GM12878 (cell line): ENCODE results near the gene ANAPC7. TPM values are rescaled to one million over a fixed set of nuclear protein-coding genes. Genes with fewer than 3 reads are reported as not detected.

ENCODE experiments used
- ATAC-seq: fragments of 200-7000 bp; cut with Tn5 transposase; 3 replicates; pipeline ENCODE4 v1.9.1; 2020; ENCODE audit warnings: mild to moderate bottlenecking, moderate library complexity
- BruUV-seq: library from RNA; stranded (reverse); fragments of 400-500 nt; replicated peaks from 2 replicates; lab custom pipeline; 2021; lab: Mats Ljungman, UMichigan
- CTCF ChIA-PET: fragments of 300-600 bp; sonication (Branson Sonifier 250); formaldehyde crosslinking; extraction: SDS; loops from one replicate; lab custom pipeline; 2021; ENCODE audit warnings: inconsistent platforms; lab: Yijun Ruan, JAX
- POLR2A ChIA-PET: fragments of 350-600 bp; formaldehyde crosslinking; extraction: SDS; loops from one replicate; lab custom pipeline; 2021; ENCODE audit warnings: inconsistent platforms; lab: Charles Lee
- RAD21 ChIA-PET: fragments of 300-600 bp; sonication (Branson Sonifier 250); formaldehyde crosslinking; loops from one replicate; lab custom pipeline; 2023; ENCODE audit warnings: antibody characterized with exemption; ENCODE audit not compliant: unreplicated experiment; lab: Charles Lee
- SMC1A ChIA-PET: fragments of 300-600 bp; sonication (Branson Sonifier 250); formaldehyde crosslinking; loops from one replicate; lab custom pipeline; 2023; ENCODE audit not compliant: unreplicated experiment, uncharacterized antibody; lab: Charles Lee
- DNase-seq: peaks from one replicate; pipeline ENCODE4 v3.0.0-alpha.2; 2011; ENCODE audit warnings: low read depth, low spot score
- FAIRE-seq: peaks from 3 replicates; lab custom pipeline; 2011; peaks lifted over from hg19 to GRCh38; lab: Jason Lieb, UNC
- H2AFZ ChIP-seq: 2 replicates; pipeline ENCODE4 v1.6.0; 2011; ENCODE audit warnings: low read depth, low read length, control low read depth; ENCODE audit not compliant: control insufficient read depth
- H3K27ac ChIP-seq: 2 replicates; pipeline ENCODE4 v1.5.1; 2011; ENCODE audit warnings: control low read depth; ENCODE audit not compliant: control insufficient read depth, insufficient read depth
- H3K27me3 ChIP-seq, 2 experiments: replicated peaks in 1 of 2; 2 replicates each; pipeline versions ENCODE4 v1.6.0 to v1.6.1; 2011; ENCODE audit warnings: low read length in 1 of 2; ENCODE audit not compliant: control insufficient read depth in 2 of 2, insufficient read depth in 2 of 2
- H3K36me3 ChIP-seq, 2 experiments: 2 replicates each; pipeline ENCODE4 v1.5.1; 2011; ENCODE audit warnings: low read length in 1 of 2; ENCODE audit not compliant: control insufficient read depth in 2 of 2, insufficient read depth in 2 of 2
- H3K4me1 ChIP-seq: 2 replicates; pipeline ENCODE4 v1.6.1; 2011; ENCODE audit warnings: mild to moderate bottlenecking, low read length, moderate library complexity, mixed read lengths; ENCODE audit not compliant: control insufficient read depth, insufficient read depth
- H3K4me2 ChIP-seq: 2 replicates; pipeline ENCODE4 v1.6.0; 2011; ENCODE audit warnings: control low read depth; ENCODE audit not compliant: control insufficient read depth, insufficient read depth
- H3K4me3 ChIP-seq: fragments of 200-600 bp; sonication (generic); 2 replicates; pipeline ENCODE4 v1.5.1; 2016
- H3K79me2 ChIP-seq: 2 replicates; pipeline ENCODE4 v1.6.0; 2011; ENCODE audit warnings: low read length; ENCODE audit not compliant: control insufficient read depth, insufficient read depth
- H3K9ac ChIP-seq: 2 replicates; pipeline ENCODE4 v1.8.0; 2011; ENCODE audit warnings: low read length, control low read depth, mixed read lengths; ENCODE audit not compliant: control insufficient read depth, insufficient read depth
- H3K9me3 ChIP-seq: replicated peaks from 3 replicates; pipeline ENCODE4 v1.5.1; 2011; ENCODE audit warnings: mild to moderate bottlenecking, low read length; ENCODE audit not compliant: control insufficient read depth, insufficient read depth
- H4K20me1 ChIP-seq: 2 replicates; pipeline ENCODE4 v1.6.0; 2011; ENCODE audit not compliant: control insufficient read depth, insufficient read depth
- CEBPB ChIP-seq, 2 experiments: fragments of 150-350 bp in 1 of 2; IDR thresholded peaks; 2 replicates each; pipeline ENCODE4 v1.6.1; 2012 to 2014; ENCODE audit warnings: low read depth in 2 of 2, low read length in 2 of 2, borderline replicate concordance in 1 of 2, inconsistent platforms in 1 of 2
- EED ChIP-seq: sonication (generic); IDR thresholded peaks from 2 replicates; pipeline ENCODE4 v1.6.1; 2016; ENCODE audit warnings: antibody characterized with exemption, low read depth
- ESRRA ChIP-seq: IDR thresholded peaks from 2 replicates; pipeline ENCODE4 v1.6.1; 2012; ENCODE audit warnings: mild to moderate bottlenecking, low read length, improper control_type of control experiment
- GABPA ChIP-seq: IDR thresholded peaks from 2 replicates; pipeline ENCODE4 v1.6.1; 2014; ENCODE audit warnings: antibody characterized with exemption, low read depth, mild to moderate bottlenecking, inconsistent platforms
- KLF5 ChIP-seq: fragments of 450-650 bp; IDR thresholded peaks from 2 replicates; pipeline ENCODE4 v1.6.1; 2014; ENCODE audit warnings: mild to moderate bottlenecking; ENCODE audit not compliant: partially characterized antibody
- MXI1 ChIP-seq: fragments of 150-350 bp; IDR thresholded peaks from 2 replicates; pipeline ENCODE4 v1.6.1; 2011; ENCODE audit warnings: low read depth, mild to moderate bottlenecking, inconsistent platforms, low read length, improper control_type of control experiment
- PAX5 ChIP-seq: IDR thresholded peaks from 2 replicates; pipeline ENCODE4 v1.6.1; 2011; ENCODE audit warnings: low read depth, low read length, borderline replicate concordance
- POLR2AphosphoS2 ChIP-seq: IDR thresholded peaks from 2 replicates; pipeline ENCODE4 v1.6.1; 2011; ENCODE audit warnings: low read depth, mild to moderate bottlenecking, low read length, improper control_type of control experiment, moderate library complexity
- RAD51 ChIP-seq: fragments of 450-650 bp; IDR thresholded peaks from 2 replicates; pipeline ENCODE4 v1.6.1; 2016; ENCODE audit warnings: moderate library complexity, mild to moderate bottlenecking, inconsistent platforms
- SREBF2 ChIP-seq: IDR thresholded peaks from 2 replicates; pipeline ENCODE4 v1.6.1; 2012; ENCODE audit warnings: mild to moderate bottlenecking, low read length
- STAT3 ChIP-seq: IDR thresholded peaks from 2 replicates; pipeline ENCODE4 v1.6.1; 2011; ENCODE audit warnings: low read depth, low read length, improper control_type of control experiment
- WGBS: methylation state at CpG from one replicate; pipeline ENCODE4 v1.1.6; 2016; ENCODE audit warnings: low lambda C conversion rate; ENCODE audit not compliant: insufficient replicate concordance, insufficient coverage; ENCODE audit errors: missing lambda C conversion rate; 5-methylcytosine and 5-hydroxymethylcytosine counted together
- in situ Hi-C: fragments of 300-500 bp; cut with MboI; formaldehyde crosslinking; loops from 9 replicates; pipeline ENCODE4 v1.14.3; 2018; ENCODE audit warnings: mixed read lengths
- intact Hi-C: fragments of 100-400 bp; cut with micrococcal nuclease; formaldehyde crosslinking; loops from one replicate; pipeline ENCODE4 v1.14.2; 2022; ENCODE audit not compliant: unreplicated experiment
- polyA plus RNA-seq, 11 experiments: library from polyadenylated mRNA; depleted of rRNA in 4 of 11; unstranded in 6 of 11; stranded (reverse) in 5 of 11; fragments of >200 nt; fragmentation: Nextera tagmentation in 4 of 11; fragmentation: Illumina TruSeq in 1 of 11; extraction: Ambion mirVana in 4 of 11; extraction: Trizol in 1 of 11; gene quantifications; 1 replicate in 1 of 11; 2 replicates in 10 of 11; pipeline versions ENCODE4 v1.2.1 to v1.2.3, GENCODE V29; 2011 to 2016; ENCODE audit warnings: inconsistent platforms in 2 of 11, missing spikeins in 2 of 11, low read depth in 1 of 11
- total RNA-seq, 4 experiments: library from RNA; depleted of rRNA in 3 of 4; stranded (reverse); fragments of >200 nt in 3 of 4; fragmentation: Illumina TruSeq in 1 of 4; extraction: Trizol in 1 of 4; gene quantifications; 2 replicates each; pipeline versions ENCODE4 v1.2.1 to v1.2.3, GENCODE V29; 2013 to 2021
- TF ChIP-seq, protein P1 (sequence below): IDR thresholded peaks from 2 replicates; pipeline ENCODE4 v1.6.1; 2012; ENCODE audit warnings: low read length, inconsistent platforms
- TF ChIP-seq, protein P2 (sequence below): IDR thresholded peaks from 2 replicates; pipeline ENCODE4 v1.6.1; 2011; ENCODE audit warnings: borderline replicate concordance, low read depth, mild to moderate bottlenecking, moderate library complexity, low read length; ENCODE audit not compliant: insufficient read depth, poor library complexity, severe bottlenecking
- TF ChIP-seq, protein P3 (sequence below): fragments of 450-650 bp; IDR thresholded peaks from 2 replicates; pipeline ENCODE4 v1.6.1; 2017; ENCODE audit warnings: mild to moderate bottlenecking, low read depth, inconsistent platforms; ENCODE audit not compliant: poor library complexity, severe bottlenecking

Gene ANAPC7
- total and polyA plus RNA-seq, 10 of the 15 experiments (the other 5 are each of a cell fraction or from before 2014, with no cell fraction given) = 24.5 to 77.9 (median 58.6) TPM

DNA sequence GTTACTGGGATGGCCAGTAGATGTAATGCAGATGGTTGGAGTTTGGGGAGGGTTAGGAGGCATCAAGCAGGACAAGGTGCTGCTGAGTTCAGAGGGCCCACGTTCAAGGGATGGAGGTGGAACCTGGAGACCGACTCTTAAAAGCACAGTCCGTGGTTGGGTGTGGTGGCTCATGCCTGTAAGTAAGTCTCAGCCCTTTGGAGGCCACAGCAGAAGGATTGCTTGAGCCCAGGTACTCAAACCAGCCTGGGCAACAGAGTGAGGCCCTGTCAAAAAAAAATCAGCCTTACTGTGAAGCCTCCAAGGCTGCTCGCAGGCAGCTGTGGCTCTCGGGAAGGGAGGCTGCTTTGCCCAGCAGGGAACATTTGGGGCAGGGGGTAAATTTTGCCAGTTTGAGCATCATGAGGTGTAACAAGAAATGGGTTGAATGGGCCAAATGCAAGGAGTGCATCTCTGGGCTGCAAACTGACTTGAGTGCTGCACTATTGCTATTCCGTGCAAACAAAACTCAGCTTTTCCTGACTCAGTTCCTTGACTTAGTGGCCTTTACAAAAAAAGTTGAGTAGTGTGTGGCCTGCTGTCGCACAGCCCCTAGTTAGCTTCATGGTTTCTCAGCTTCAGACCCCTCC lies 55.0 kb downstream of the ANAPC7 start:
- CTCF ChIA-PET = interaction anchor here (0.6 to 2.7 kb wide), 3 partner anchors 83 to 340 kb away, joined by 3 to 21 read pairs (median 3); no protein-coding TSS in a partner anchor
- POLR2A ChIA-PET = no interaction called here

More for the DNA sequence above, 55.0 kb downstream of the ANAPC7 start:
- H3K4me1 ChIP-seq = no peaks in the 10 kb centered on the region
- no peak overlapping the region for H3K27ac ChIP-seq
- in situ Hi-C loops (no loop called here), intact Hi-C loops (no loop called here)
- no peak overlapping the region for H3K4me2 ChIP-seq
- no TSS peak for BruUV-seq
- DNase-seq = no peak
- no peak overlapping the region for H3K4me3 ChIP-seq
- no peak for ATAC-seq
- TF ChIP-seq POLR2AphosphoS2 (no peak), CEBPB (IDR thresholded peaks at IDR 0.05; ENCODE audit: borderline replicate concordance in 1 of 2, low read depth in 2 of 2, low read length in 2 of 2) (no peak), STAT3 (no peak), RAD51 (no peak), GABPA (no peak), PAX5 (no peak), KLF5 (no peak), EED (no peak), ESRRA (no peak), SREBF2 (no peak), MXI1 (no peak)
- TF ChIP-seq, protein P1, sequence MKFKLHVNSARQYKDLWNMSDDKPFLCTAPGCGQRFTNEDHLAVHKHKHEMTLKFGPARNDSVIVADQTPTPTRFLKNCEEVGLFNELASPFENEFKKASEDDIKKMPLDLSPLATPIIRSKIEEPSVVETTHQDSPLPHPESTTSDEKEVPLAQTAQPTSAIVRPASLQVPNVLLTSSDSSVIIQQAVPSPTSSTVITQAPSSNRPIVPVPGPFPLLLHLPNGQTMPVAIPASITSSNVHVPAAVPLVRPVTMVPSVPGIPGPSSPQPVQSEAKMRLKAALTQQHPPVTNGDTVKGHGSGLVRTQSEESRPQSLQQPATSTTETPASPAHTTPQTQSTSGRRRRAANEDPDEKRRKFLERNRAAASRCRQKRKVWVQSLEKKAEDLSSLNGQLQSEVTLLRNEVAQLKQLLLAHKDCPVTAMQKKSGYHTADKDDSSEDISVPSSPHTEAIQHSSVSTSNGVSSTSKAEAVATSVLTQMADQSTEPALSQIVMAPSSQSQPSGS = no peak
- TF ChIP-seq, protein P2, sequence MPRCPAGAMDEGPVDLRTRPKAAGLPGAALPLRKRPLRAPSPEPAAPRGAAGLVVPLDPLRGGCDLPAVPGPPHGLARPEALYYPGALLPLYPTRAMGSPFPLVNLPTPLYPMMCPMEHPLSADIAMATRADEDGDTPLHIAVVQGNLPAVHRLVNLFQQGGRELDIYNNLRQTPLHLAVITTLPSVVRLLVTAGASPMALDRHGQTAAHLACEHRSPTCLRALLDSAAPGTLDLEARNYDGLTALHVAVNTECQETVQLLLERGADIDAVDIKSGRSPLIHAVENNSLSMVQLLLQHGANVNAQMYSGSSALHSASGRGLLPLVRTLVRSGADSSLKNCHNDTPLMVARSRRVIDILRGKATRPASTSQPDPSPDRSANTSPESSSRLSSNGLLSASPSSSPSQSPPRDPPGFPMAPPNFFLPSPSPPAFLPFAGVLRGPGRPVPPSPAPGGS = no peak
- TF ChIP-seq, protein P3, sequence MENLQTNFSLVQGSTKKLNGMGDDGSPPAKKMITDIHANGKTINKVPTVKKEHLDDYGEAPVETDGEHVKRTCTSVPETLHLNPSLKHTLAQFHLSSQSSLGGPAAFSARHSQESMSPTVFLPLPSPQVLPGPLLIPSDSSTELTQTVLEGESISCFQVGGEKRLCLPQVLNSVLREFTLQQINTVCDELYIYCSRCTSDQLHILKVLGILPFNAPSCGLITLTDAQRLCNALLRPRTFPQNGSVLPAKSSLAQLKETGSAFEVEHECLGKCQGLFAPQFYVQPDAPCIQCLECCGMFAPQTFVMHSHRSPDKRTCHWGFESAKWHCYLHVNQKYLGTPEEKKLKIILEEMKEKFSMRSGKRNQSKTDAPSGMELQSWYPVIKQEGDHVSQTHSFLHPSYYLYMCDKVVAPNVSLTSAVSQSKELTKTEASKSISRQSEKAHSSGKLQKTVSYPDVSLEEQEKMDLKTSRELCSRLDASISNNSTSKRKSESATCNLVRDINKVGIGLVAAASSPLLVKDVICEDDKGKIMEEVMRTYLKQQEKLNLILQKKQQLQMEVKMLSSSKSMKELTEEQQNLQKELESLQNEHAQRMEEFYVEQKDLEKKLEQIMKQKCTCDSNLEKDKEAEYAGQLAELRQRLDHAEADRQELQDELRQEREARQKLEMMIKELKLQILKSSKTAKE = no peak
- H3K9me3 ChIP-seq = no peaks in the 10 kb centered on the region
- FAIRE-seq = no peak
- H3K27me3 ChIP-seq = no peaks in the 10 kb centered on the region
- ChIA-PET RAD21 (interaction anchor here (0.6 to 1.1 kb wide), 2 partner anchors 23 to 573 kb away, joined by 3 to 4 read pairs; no protein-coding TSS in a partner anchor), SMC1A (interaction anchor here (1.0 to 1.9 kb wide), 3 partner anchors 10 to 83 kb away, joined by 4 to 8 read pairs (median 5); no protein-coding TSS in a partner anchor)
- WGBS = 97% methylated on average over 7 of the region's 7 CpGs
- H2AFZ ChIP-seq = no peak overlapping the region
- no peaks in the 10 kb centered on the region for H3K79me2 ChIP-seq
- H3K9ac ChIP-seq = no peak overlapping the region
- H3K36me3 ChIP-seq = peaks cover 24 to 44% of the 10 kb centered on the region in 2 experiments
- H4K20me1 ChIP-seq = no peaks in the 10 kb centered on the region
